ENCODE results near the gene GCK.
"Not testable (repeated sequence)": the region's sequence is repeated elsewhere in the genome, so short reads cannot be mapped to it uniquely, and the experiment has no call there.

GCK gene

DNA sequence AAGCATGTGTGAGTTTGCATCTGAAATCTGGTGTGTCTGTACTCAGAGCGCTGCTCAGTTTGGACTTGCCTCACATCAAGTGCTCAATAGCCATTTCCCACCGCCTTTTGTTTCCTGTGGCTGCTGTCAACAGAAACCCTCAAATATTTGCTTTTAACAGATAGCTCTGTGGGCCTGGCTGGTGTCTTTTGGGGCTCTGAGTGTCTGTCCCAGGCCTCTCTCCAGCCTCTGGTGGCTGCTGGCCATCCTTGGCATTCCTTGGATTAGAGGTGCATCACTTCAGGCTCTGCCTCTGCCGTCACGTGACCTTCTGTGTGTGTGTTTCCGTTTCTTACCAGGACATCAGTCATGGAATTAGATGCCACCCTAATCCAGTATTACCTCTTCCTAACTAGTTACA, 20.9 kb upstream of the GCK start:
- no peak for DNase-seq (ENCODE audit: low read depth in 3 of 3, low spot score in 1 of 3)

DNA sequence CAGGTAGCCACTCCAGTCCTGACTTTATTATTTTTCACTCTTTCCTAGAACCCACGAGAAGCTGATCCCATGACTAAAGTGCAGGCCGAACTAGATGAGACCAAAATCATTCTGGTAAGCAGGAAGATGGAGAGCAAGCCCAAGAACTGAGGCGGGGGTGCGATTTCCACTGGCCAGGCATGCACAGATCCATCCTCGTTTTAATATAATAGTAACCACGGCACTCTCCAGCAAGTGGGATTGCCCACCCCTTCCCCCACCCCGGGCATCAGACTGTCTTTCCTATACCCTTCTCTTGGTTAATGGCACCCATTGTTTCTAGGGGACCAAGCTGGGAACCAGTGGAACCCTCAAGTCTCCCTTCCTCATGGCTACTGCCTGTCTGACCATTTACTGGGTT, 18.8 kb upstream of the GCK start:
- no peak for DNase-seq (ENCODE audit: low read depth in 3 of 3, low spot score in 1 of 3)

DNA sequence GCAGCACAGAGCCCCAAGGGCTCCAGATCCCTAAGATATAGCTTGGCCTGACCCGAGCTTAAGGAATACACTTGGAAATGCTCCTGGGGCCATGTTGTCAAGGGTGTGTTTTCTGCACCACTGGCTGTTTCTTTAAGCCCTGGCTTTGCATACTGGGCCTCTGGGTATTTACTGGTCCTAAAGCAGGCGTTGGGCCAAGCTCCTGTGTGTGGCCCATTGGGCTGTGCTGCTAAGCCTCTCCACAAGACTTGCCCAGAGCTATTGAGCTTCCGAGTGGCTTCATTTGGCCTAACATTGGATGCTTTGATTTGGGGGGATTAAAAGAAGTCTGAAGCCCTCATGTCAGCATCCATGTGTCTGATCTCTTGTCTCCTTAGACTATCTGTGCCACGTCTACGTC, 16.8 kb upstream of the GCK start:
- no peak for DNase-seq (ENCODE audit: low read depth in 3 of 3, low spot score in 1 of 3)

DNA sequence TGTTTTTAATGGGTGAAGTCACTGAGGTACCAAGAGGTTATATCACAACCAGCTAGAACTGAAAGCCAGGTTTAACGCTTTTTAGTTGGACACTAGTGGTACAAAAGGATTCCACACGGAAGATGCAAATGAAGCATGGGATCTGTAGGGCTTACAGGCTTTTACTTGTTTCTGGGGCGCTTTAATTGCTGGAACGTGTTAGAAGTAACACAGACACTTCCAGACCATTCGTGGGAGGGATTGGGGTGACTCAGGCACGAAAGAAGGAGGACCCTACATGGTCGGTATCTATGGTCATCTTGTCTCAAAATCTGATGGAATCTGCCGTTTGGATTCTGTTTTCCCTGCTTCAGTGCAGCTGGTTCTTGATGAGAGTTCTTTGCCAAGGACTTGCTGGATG, 12.6 kb upstream of the GCK start:
- no peak for DNase-seq (ENCODE audit: low read depth in 3 of 3, low spot score in 1 of 3)

DNA sequence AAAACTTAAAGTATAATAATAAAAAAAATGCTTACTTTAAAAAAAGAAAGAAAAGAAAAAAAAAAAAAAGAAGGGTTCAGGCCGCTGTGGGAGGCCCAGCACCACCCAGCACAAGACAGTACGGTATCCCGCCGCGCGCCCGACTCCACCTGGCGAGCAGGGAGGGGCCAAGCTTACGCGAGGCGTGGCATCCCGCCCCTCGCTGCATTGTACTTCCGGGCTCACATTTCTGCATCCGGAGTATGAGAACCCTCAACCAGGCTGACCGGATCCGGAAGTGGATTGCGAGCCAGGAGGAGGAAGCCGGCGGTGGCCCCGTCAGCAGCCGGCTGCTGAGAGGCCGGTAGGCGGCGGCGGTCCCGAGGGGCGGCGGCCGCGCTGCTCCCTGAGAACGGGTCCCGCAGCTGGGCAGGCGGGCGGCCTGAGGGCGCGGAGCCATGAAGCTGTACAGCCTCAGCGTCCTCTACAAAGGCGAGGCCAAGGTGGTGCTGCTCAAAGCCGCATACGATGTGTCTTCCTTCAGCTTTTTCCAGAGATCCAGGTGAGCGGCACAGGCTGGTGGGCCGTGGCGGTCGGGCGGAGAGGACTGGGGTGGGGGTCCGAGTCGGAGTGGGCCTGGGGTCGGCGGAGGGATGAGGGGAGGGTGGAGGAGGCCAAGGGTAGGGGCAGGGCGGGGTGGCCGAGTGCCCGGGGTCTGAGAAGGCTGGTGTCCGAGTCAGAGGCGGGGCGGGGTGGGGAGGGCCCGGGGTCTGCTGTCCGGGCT, 11.6 kb upstream of the GCK start, which contains the start of gene YKT6:
TSS of gene YKT6 (plus strand) at position 280 of the 763 bp plus-strand sequence. CDS start at position 438, 158 bp downstream.
- DNase-seq (ENCODE audit: low read depth in 3 of 3, low spot score in 1 of 3) = peak; percentile 81 to 90 (median 83)

DNA sequence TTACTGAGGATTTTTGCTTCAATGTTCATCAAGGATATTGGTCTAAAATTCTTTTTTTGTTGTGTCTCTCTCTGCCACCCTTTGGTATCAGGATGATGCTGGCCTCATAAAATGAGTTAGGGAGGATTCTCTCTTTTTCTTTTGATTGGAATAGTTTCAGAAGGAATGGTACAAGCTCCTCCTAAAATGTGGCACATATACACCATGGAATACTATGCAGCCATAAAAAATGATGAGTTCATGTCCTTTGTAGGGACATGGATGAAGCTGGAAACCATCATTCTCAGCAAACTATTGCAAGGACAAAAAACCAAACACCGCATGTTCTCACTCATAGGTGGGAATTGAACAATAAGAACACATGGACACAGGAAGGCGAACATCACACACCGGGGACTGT, 10.9 kb upstream of the GCK start:
- not testable (repeated sequence) for DNase-seq (ENCODE audit: low read depth in 3 of 3, low spot score in 1 of 3)

DNA sequence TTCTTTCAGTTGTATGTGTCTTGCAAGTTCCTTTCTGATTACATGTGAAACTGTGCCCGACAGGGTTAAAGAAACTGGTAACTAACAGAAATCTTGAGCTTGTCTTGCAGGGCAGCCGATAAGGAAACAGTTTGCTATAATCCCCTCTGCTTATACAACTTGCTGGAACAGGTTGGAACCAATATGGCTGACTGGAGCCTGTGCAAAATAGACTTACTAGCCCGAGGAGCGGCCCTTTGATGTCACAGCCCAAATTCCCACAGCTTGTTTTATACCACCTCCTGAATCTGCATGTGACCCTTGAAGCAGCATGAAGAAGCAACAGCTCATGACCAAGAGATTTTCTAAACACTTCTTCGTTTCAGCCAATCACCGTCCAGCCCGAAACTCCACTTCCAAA, 8.2 kb upstream of the GCK start:
- no peak for DNase-seq (ENCODE audit: low read depth in 3 of 3, low spot score in 1 of 3)

DNA sequence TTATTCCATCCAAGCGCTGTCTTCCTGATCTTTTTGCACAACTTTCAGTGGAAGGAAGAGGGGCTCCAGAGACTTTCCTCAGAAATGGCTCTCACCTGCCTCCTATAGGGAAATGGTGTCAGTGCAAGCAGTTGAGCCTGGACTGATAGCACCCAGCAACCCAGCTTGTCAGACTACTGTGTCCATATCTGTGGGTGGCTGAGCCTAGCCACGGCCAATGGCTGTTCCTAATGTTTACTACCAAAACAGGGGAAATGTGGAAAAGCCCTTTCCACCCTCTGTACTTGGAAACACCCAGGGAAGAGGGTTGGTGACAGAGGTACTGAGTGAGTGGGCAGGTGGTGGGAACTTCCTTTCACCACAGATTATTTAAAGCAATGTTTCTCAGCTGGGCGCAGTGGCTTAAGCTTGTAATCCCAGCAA, 7.2 kb upstream of the GCK start:
- DNase-seq (ENCODE audit: low read depth in 3 of 3, low spot score in 1 of 3) = no peak

DNA sequence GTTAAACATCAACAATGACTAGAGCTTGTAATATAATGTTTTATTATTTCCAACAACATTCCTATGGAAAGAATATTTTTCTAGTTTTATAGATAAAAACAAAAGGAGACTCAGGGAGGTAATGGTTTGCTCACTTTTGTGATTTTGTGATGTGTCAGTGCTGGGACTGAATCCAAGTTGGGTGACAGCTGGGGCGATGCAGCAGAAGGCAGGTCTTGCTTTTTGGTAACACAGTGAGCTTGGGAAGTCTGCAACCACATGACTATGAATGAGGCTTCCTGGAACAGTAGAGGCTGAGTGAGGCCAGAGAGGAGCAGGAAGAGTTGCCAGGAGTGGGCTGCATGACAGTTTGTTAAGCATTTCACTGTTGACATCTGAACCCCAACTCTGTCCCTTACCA, 6.7 kb upstream of the GCK start:
- DNase-seq (ENCODE audit: low read depth in 3 of 3, low spot score in 1 of 3) = no peak

DNA sequence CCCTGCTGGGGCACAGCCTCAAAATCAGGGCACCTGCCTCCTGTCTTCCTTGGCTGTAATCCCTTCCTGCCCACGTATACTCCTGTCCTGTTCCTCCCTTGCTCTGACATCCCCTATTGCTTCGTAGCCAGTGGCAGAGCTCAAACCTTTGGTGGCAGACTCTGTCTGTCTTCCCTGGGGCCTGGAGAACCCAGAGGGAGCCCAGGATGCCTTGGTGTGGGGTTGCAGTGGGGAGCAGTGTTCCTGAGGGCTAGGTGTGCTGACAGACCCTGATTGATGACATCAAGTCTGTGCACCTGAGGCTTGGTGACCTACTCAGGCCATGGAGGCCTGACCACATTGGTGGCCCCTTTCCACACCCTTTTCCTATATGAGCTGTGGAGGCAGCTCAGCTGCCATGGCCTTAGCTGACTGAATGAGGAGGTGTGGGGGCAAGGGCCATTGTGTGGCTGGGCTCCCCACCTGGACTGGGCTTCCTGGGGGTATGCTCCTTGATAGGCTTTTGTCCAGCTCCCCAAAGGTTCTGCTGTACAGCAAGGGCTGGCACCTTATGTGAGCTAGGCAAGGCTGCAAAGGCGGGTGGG, 5.4 kb upstream of the GCK start:
- no peak for DNase-seq (ENCODE audit: low read depth in 3 of 3, low spot score in 1 of 3)

DNA sequence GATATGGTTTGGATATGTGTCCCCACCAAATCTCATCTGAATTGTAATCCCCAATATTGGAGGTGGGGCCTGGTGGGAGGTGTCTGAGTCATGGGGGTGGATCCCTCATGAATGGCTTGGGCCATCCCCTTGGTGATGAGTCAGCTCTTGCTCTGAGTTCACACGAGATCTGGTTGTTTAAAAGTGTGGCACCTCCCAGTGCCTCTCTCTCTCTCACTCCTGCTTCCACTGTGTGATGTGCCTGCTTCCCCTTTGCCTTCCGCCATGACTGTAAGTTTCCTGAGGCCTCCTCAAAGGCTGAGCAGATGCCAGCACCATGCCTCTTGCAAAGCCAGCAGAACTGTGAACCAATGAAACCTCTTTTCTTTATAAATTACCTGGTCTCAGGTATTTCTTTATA, 4.8 kb upstream of the GCK start:
- no peak for DNase-seq (ENCODE audit: low read depth in 3 of 3, low spot score in 1 of 3)

DNA sequence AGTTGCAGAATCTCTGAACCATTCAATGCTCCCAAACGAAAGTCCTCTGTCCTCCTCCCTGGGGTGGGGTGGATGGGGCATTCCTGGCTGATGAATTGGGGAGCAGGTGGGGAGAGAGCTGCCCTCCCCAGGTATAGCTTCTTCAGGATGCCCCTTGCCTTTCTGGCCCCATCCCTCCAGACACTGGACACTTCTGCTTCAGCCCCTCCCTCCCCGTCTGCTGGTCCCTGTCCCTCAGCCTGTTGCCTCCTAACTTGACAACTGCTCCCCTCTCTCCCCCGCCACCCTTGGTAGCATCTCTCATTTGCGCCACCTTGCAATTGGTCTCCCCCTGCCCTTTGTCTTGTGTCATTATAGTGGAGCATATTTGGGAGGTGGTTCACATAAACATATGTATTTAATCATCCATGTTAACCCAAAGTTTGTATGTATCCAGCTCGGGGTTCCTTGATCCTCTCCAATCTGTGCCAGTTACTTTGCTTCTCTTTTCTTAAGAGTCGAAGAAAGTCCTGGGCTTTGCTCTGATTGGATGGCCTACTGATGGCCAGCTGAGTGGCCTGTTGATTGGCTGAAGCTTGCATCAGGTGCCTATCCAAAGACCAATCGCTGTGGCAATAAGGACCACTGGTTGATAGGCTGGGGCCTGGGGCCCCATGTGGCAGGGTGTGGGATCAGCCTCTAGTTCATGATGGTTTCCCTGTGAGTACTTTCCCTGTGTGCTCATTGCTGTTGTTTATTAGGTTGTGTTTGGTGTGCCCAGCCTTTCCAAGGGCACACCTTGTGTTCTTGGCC, 4.0 kb upstream of the GCK start:
- no peak for DNase-seq (ENCODE audit: low read depth in 3 of 3, low spot score in 1 of 3)

DNA sequence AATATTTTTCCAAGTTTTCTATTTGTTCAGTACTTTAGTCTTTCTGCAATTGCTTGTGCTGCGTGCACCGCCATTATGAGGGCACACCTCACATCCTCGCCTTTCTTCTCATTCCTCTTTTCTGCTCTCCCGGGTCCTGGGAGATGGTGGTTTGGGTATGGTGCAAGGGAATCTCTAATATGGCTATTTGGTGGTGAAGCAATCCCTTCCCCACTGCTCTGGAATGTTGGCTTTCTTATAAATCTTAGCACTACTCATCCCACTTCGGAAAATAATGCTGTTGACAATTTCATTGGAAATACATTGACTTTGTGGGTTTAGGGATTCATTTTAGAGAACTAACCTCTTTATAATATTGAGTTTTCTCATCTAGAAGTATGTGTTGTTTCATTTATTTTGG, 1.9 kb upstream of the GCK start:
- no peak for DNase-seq (ENCODE audit: low read depth in 3 of 3, low spot score in 1 of 3)

DNA sequence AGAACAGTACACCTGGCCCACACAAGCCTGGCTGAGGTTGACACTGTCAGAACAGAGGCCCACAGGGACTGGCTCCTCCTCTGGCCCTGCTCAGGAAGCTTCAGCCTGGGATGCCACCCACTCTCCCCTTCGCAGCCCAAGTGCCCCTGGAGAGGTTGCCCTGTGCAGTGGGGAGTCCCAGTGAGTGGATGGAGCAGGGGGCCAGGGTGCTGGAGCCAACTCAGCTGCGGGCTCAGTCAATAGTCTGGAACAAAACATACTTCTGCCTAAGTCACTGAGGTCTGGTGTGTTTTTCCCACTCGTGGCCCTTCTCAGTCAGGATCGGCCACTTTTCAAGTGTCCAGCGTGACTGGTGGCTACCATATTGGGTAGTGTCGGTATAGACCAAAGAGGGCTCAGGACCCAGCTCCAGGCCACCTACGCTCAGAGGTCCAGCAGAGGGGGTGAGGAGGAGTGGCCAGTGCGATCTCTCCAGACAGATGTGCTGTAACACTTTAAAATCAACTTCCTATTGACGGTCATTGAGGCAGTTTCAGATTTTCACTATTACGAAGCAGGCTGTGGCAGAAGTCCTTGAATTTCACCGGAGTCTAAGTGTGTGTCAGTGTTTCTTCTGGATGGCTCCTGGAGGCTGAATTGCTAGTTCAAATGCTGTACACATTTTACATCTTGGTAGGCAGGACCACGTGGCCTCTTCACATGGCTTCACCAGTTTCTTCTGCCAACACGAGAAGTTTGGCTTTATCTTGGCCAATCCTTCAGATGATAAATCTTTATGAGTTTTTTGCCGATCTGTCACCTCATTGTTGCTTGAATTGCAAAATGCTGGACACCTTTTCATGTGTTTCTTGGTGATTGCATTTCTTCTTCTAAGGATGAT, 994 bp upstream of the GCK start:
- no peak for DNase-seq (ENCODE audit: low read depth in 3 of 3, low spot score in 1 of 3)

DNA sequence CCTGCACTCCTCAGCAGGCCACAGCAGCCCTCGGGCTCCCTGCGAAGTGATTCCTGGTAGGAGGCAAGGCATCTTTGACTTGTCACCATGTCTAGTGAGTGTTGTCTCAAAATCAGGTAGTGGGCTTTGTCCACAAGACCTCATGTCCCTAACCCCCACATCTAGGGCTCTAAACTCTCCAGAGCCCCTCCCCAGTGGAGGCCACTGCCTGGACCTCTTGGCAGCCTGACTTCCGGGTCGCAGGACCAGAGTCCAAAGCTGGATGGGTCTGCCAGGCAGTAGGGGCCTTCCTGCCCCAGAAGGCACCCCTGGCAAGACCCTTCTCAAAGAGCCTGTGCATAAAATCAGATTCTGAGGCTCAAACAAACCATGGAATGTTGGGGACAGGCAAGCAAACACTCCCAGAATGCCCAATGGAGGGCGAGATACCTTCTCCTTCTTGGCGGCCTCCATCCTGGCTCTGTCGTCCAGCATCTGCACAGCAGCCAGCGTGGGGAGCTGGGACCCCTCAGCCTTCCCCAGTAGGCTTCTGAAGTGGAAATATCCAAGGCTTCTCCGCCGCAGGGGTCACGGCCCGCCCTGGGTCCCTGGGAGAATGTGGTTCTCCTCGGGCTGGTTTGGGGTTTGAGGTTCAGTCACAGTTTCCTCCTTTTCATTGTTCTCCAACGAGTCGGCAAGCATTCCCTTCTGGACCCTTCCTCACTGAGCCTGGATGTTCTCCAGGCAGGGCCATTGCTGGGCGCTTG, 586 bp downstream of the GCK start:
- DNase-seq (ENCODE audit: low read depth in 3 of 3, low spot score in 1 of 3) = no peak

DNA sequence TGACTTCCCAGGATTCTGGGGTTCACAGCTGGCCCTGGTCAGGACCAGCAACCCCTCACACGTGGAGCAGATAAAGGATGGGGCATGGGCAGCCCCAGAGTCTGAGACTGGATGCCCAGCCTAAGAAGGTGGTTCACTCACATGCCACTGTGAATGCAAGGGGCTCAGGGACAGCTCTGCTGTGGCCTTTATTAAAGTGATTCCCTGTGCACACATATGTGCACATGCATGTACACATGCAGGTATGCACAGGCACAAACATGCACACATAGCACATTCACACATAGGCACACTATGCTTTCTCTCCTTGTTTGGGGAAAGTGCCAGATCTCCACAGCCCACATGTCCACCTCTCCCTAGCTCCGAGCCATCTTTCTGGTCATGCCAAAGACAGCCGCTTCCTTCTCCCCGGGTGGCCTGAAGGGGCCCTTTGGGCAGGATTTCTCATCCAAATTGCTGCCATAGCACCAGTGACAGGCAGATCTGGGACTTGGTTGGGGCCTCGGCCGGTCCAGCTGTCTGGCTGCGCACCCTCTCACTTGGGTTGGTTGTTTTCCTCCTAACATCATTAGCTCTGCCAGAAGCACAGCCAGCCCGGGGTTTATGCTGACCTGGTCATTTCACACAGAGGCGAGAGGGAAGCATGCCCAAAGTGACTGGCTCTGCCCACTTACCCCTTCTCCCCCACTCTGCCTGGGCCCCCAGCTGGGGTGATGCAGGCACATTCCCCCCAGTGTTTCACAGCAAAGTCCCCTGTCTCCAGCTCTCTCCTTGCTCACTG, 1.4 kb downstream of the GCK start:
- DNase-seq (ENCODE audit: low read depth in 3 of 3, low spot score in 1 of 3) = no peak

DNA sequence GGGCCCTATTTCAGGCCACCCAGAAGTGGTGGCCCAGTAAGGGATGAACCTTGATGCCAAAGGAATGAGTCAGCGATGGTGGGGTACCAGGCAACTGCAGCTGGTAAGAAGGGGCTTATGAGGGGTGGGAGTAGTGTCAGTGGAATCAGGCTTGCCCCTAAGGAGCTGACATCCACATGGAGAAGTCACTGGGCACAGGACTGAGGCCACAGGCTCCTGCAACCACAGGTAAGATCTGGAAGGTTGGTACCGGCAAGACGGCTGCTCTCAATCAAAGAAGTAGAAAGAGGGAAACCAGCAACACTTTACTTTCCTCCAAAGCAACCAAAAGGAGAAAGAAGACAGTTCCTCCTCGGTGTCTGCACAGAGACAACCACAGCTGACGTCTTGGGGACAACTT, 2.5 kb downstream of the GCK start:
- DNase-seq (ENCODE audit: low read depth in 3 of 3, low spot score in 1 of 3) = no peak

DNA sequence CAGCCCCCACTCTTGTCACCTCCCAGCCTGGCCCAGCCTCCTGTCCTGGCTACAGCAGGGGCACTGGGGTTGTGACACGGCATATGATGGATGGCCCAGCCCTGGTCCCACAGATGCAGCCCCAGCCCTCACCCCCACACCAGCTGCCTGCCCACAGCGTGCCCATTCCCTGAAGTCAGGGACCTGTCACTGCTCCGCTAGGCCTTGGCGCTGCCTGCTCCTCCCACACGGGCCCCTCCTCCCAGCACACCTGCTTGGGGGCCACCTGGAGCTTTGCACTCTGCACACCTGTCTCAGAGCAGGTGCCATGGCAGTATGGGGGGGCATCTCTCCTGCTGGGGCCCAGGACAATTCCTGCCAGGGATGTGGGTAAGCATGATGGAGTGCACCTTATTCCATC, 3.5 kb downstream of the GCK start:
- DNase-seq (ENCODE audit: low read depth in 3 of 3, low spot score in 1 of 3) = no peak

DNA sequence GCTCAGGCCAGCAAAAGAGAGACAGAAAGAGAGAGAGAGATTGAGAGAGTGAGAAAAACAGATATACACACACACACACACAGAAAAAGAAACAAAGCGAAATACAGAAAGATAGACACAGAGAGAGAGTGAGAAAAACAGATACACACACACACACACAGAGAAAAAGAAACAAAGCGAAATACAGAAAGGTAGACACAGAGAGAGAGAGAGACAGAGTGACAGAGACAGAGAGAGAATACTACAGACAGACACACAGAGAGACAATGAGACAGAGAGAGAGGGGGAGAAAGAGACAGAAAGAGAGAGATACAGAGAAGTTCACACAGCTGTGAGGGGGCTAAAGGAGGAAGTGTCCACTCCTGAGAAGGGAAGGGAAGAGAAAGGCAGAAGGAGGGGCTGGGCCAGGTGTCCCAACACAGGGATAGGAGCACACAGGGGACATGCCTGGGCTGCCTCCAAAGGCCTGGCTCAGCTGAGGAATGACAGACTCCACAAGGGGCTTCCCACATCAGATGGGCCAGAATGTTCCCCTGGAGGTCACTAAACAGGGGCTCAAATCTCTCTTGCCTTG, 4.3 kb downstream of the GCK start:
- DNase-seq (ENCODE audit: low read depth in 3 of 3, low spot score in 1 of 3) = no peak
